ENCODE measurements around the gene MACROD2.

GRCh38 chr20:16051968-16052367 is 2056.7 kb downstream of the MACROD2 start:
- TF ChIP-seq POLR2A (IDR thresholded peaks at IDR 0.05) (no peak), POLR2AphosphoS5 (IDR thresholded peaks at IDR 0.05) (no peak), CTCF (IDR thresholded peaks at IDR 0.05) (no peak)
